Measurements from ENCODE around the gene TMPRSS7.

DNA sequence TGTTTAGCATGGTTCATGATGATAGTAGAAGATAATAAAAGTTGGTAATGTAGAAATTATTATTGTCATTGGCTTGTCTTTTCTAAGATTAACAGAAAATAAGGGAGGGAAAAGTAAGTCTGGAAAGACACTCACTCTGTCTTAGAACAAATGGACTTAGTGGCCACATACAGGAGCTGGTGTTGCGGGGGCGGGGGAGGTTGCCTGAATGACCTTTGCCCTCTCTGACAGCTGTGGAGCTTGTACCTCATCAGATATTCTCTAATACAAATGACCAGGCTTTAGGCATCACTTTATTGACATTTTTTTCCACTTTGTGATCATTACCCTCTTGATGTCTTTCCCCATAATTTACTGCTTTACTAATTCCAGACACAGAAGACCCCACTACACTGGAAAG lies 29.9 kb upstream of the TMPRSS7 start:
- TF ChIP-seq CTCF (IDR thresholded peaks at IDR 0.05), result no peak
- no peak for TF ChIP-seq EZH2 (IDR thresholded peaks at IDR 0.05)
- TF ChIP-seq EZH2phosphoT487 (IDR thresholded peaks at IDR 0.05), result no peak
